OCI-M1 (cell line): ENCODE data around the gene PDE6H.
A peak's percentile ranks its signal among the peaks of the same experiment; 100 is the strongest.

Source experiments
- DNase-seq: peaks from one replicate; lab custom pipeline; 2025; lab: John Stamatoyannopoulos, UW

Gene PDE6H

GRCh38 chr12:15001733-15002382 lies 29.0 kb downstream of the PDE6H start:
- DNase-seq, result no peak

GRCh38 chr12:15004421-15004820 lies 31.6 kb downstream of the PDE6H start:
- DNase-seq, result no peak

- DNase-seq, result no peak
These were observed 32.2 kb downstream of the PDE6H start for GRCh38 chr12:15005064-15005463.

GRCh38 chr12:15007551-15007950 lies 34.7 kb downstream of the PDE6H start:
- DNase-seq, result no peak

GRCh38 chr12:15011162-15011561 lies 38.3 kb downstream of the PDE6H start:
- peak; percentile 40 for DNase-seq

- peak; percentile 46 for DNase-seq
These were observed 40.9 kb downstream of the PDE6H start for GRCh38 chr12:15013634-15014179.

- DNase-seq, result no peak
These were observed 41.9 kb downstream of the PDE6H start for GRCh38 chr12:15014708-15015107.

- DNase-seq, result no peak
These were observed 42.3 kb downstream of the PDE6H start for GRCh38 chr12:15015121-15015520.

GRCh38 chr12:15020156-15020555 lies 47.3 kb downstream of the PDE6H start:
- DNase-seq, result peak; percentile 27
